WERI-Rb-1 (cell line): Measurements from ENCODE around the gene TGIF1.

Experiments used
- DNase-seq: peaks from one replicate; pipeline ENCODE4 v3.0.0-alpha.2; 2020
- H3K27ac ChIP-seq: fragments of 250-450 bp; sonication (Bioruptor Pico); 2 replicates; pipeline ENCODE4 v1.5.1; 2020; ENCODE audit warnings: mild to moderate bottlenecking, moderate library complexity
- H3K27me3 ChIP-seq: fragments of 250-450 bp; sonication (Bioruptor Pico); 2 replicates; pipeline ENCODE4 v1.5.1; 2021; ENCODE audit warnings: mild to moderate bottlenecking, low read depth, moderate library complexity; ENCODE audit not compliant: insufficient read depth, severe bottlenecking
- H3K36me3 ChIP-seq: fragments of 250-450 bp; sonication (Bioruptor Pico); 2 replicates; pipeline ENCODE4 v1.5.1; 2020; ENCODE audit warnings: mild to moderate bottlenecking, moderate library complexity
- H3K4me3 ChIP-seq: 2 replicates; pipeline ENCODE4 v1.5.1; 2011; ENCODE audit warnings: low read depth, mild to moderate bottlenecking, control low read depth, low read length
- H3K9me3 ChIP-seq: fragments of 250-450 bp; sonication (Bioruptor Pico); 2 replicates; pipeline ENCODE4 v1.5.1; 2021; ENCODE audit warnings: mild to moderate bottlenecking, moderate library complexity; ENCODE audit not compliant: severe bottlenecking
- TF ChIP-seq, protein P1 (sequence below): IDR thresholded peaks from 2 replicates; pipeline ENCODE4 v1.5.1; 2011; ENCODE audit warnings: low read depth, mild to moderate bottlenecking, control low read depth, inconsistent platforms, low read length

The TGIF1 gene

GRCh38 chr18:3425446-3425845 lies 24.5 kb upstream of the TGIF1 start:
- no peak overlapping the region for H3K27ac ChIP-seq
- H3K27me3 ChIP-seq: no peaks in the 10 kb centered on the region
- no peak overlapping the region for H3K4me3 ChIP-seq
- H3K36me3 ChIP-seq: no peaks in the 10 kb centered on the region
- TF ChIP-seq, protein P1, sequence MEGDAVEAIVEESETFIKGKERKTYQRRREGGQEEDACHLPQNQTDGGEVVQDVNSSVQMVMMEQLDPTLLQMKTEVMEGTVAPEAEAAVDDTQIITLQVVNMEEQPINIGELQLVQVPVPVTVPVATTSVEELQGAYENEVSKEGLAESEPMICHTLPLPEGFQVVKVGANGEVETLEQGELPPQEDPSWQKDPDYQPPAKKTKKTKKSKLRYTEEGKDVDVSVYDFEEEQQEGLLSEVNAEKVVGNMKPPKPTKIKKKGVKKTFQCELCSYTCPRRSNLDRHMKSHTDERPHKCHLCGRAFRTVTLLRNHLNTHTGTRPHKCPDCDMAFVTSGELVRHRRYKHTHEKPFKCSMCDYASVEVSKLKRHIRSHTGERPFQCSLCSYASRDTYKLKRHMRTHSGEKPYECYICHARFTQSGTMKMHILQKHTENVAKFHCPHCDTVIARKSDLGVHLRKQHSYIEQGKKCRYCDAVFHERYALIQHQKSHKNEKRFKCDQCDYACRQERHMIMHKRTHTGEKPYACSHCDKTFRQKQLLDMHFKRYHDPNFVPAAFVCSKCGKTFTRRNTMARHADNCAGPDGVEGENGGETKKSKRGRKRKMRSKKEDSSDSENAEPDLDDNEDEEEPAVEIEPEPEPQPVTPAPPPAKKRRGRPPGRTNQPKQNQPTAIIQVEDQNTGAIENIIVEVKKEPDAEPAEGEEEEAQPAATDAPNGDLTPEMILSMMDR: no peak
- DNase-seq: no peak
- H3K9me3 ChIP-seq: no peaks in the 10 kb centered on the region

DNA sequence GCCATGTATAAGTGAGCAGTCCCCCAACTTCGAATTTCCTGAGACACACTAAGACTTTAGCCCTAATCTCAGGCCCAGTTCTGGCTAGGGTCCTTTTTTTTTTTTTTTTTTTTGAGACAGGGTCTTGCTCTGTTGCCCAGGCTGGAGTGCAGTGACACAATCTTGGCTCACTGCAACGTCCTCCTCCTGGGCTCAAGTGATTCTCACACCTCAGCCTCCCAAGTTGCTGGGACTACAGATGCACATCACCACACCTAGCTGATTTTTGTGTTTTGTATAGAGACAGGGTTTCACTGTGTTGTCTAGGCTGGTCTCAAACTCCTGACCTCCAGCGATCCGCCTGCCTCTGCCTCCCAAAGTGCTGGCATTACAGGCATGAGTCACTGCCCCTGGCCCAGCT lies 23.9 kb upstream of the TGIF1 start:
- Histone ChIP-seq H3K36me3 (no peaks in the 10 kb centered on the region), H3K9me3 (no peaks in the 10 kb centered on the region), H3K27me3 (no peaks in the 10 kb centered on the region), H3K27ac (no peak overlapping the region), H3K4me3 (no peak overlapping the region)
- TF ChIP-seq, protein P1: no peak
- DNase-seq: no peak

- TF ChIP-seq, protein P1: no peak
- H3K9me3 ChIP-seq: no peaks in the 10 kb centered on the region
- no peak overlapping the region for H3K4me3 ChIP-seq
- no peaks in the 10 kb centered on the region for H3K27me3 ChIP-seq
- H3K27ac ChIP-seq: no peak overlapping the region
- no peak for DNase-seq
- H3K36me3 ChIP-seq: no peaks in the 10 kb centered on the region
These were observed 22.0 kb upstream of the TGIF1 start for GRCh38 chr18:3427944-3428343.

GRCh38 chr18:3429121-3429520 lies 20.9 kb upstream of the TGIF1 start:
- no peaks in the 10 kb centered on the region for H3K36me3 ChIP-seq
- no peak for DNase-seq
- H3K27ac ChIP-seq: no peak overlapping the region
- H3K27me3 ChIP-seq: no peaks in the 10 kb centered on the region
- no peaks in the 10 kb centered on the region for H3K9me3 ChIP-seq
- TF ChIP-seq, protein P1: no peak
- no peak overlapping the region for H3K4me3 ChIP-seq

DNA sequence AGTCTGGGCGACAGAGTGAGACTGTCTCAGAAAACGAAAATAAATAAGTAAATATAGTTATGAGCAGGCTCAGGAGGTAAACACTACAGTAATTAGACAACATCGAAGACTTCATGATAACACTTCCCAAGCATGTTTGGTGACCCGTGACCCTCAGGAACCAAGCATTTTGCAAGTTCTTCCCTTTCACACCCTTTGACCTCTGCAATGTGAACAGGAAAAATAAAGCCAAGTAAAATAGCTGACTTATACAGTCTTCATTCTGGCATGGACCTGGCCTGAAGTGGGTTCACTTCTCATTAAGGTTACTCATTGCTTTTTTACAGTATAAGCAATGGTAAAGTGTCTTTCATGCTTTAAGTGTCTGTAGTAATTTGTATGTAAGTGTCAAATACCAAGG lies 15.3 kb upstream of the TGIF1 start:
- H3K9me3 ChIP-seq: no peaks in the 10 kb centered on the region
- H3K27ac ChIP-seq: no peak overlapping the region
- H3K4me3 ChIP-seq: no peak overlapping the region
- no peak for DNase-seq
- H3K27me3 ChIP-seq: no peaks in the 10 kb centered on the region
- H3K36me3 ChIP-seq: no peaks in the 10 kb centered on the region
- TF ChIP-seq, protein P1: no peak

- TF ChIP-seq, protein P1: no peak
- H3K27ac ChIP-seq: no peak overlapping the region
- H3K4me3 ChIP-seq: no peak overlapping the region
- no peaks in the 10 kb centered on the region for H3K27me3 ChIP-seq
- H3K36me3 ChIP-seq: no peaks in the 10 kb centered on the region
- DNase-seq: no peak
- H3K9me3 ChIP-seq: no peaks in the 10 kb centered on the region
These were observed 9.6 kb upstream of the TGIF1 start for GRCh38 chr18:3440341-3440740.
